Measurements from ENCODE around the gene RPL36AL.

RPL36AL gene

GRCh38 chr14:49593016-49593415 lies 27.4 kb downstream of the RPL36AL start:
- no peak for TF ChIP-seq CTCF (conservative IDR thresholded peaks at IDR 0.05)
- TF ChIP-seq ZFX (IDR thresholded peaks at IDR 0.05): no peak
- no peak overlapping the region for H3K27ac ChIP-seq

GRCh38 chr14:49589387-49589786 lies 31.0 kb downstream of the RPL36AL start:
- no peak overlapping the region for H3K27ac ChIP-seq
- no peak for TF ChIP-seq ZFX (IDR thresholded peaks at IDR 0.05)
- TF ChIP-seq CTCF (conservative IDR thresholded peaks at IDR 0.05): no peak

GRCh38 chr14:49586673-49587460 lies 33.6 kb downstream of the RPL36AL start:
- TF ChIP-seq CTCF (conservative IDR thresholded peaks at IDR 0.05) (peak; percentile 96), ZFX (IDR thresholded peaks at IDR 0.05) (no peak)
- H3K27ac ChIP-seq: peak overlapping the region; percentile 97

- TF ChIP-seq ZFX (IDR thresholded peaks at IDR 0.05) (peak; percentile 92), CTCF (conservative IDR thresholded peaks at IDR 0.05) (no peak)
- H3K27ac ChIP-seq: peak within 1 kb of the TSS; percentile 97
Observed at GRCh38 chr14:49585803-49586672, 34.4 kb downstream of the RPL36AL start, which contains the start of gene RPS29. Gene RPS29 (minus strand): TSS chr14:49586380. CDS start chr14:49586346, 34 bp downstream.

GRCh38 chr14:49584981-49585640 lies 35.3 kb downstream of the RPL36AL start:
- peak overlapping the region; percentile 97 for H3K27ac ChIP-seq

GRCh38 chr14:49584058-49584457 lies 36.4 kb downstream of the RPL36AL start:
- peak overlapping the region; percentile 97; the same call in 1 of the 2 replicates for H3K27ac ChIP-seq

More at GRCh38 chr14:49584058-49584457, 36.4 kb downstream of the RPL36AL start:
- no peak for TF ChIP-seq CTCF (conservative IDR thresholded peaks at IDR 0.05)
- no peak for TF ChIP-seq ZFX (IDR thresholded peaks at IDR 0.05)
